ENCODE measurements around the gene CHRM4.

The CHRM4 gene

GRCh38 chr11:46348566-46349401, 42.8 kb downstream of the CHRM4 start:
- CTCF ChIA-PET, result interaction anchor here (0.7 to 21.1 kb wide), 13 partner anchors 9 to 180 kb away, joined by 3 to 452 read pairs (median 4); no protein-coding TSS in a partner anchor
- TF ChIP-seq CTCF (IDR thresholded peaks at IDR 0.05; ENCODE audit: control extremely low read depth, extremely low read depth, low read depth, missing control alignments), result no peak
- no peak for DNase-seq (ENCODE audit: extremely low spot score)
- POLR2A ChIA-PET, result no interaction called here

- ChIA-PET POLR2A (no interaction called here), CTCF (interaction anchor here (0.6 to 21.1 kb wide), 16 partner anchors 13 to 271 kb away, joined by 3 to 452 read pairs (median 4); no protein-coding TSS in a partner anchor)
- no peak for DNase-seq (ENCODE audit: extremely low spot score)
- TF ChIP-seq CTCF (IDR thresholded peaks at IDR 0.05; ENCODE audit: control extremely low read depth, extremely low read depth, low read depth, missing control alignments), result no peak
Observed at GRCh38 chr11:46347637-46348311, 43.8 kb downstream of the CHRM4 start.

- POLR2A ChIA-PET, result no interaction called here
Observed at GRCh38 chr11:46346886-46347636, 44.5 kb downstream of the CHRM4 start, which contains the start of gene DGKZ. Gene DGKZ (plus strand): TSS chr11:46347463. CDS start chr11:46347660, 197 bp downstream.

GRCh38 chr11:46345881-46346484, 45.6 kb downstream of the CHRM4 start:
- no peak for TF ChIP-seq CTCF (IDR thresholded peaks at IDR 0.05; ENCODE audit: control extremely low read depth, extremely low read depth, low read depth, missing control alignments)
- ChIA-PET CTCF (interaction anchor here (0.8 to 21.1 kb wide), 15 partner anchors 11 to 124 kb away, joined by 3 to 452 read pairs (median 4); no protein-coding TSS in a partner anchor), POLR2A (interaction anchor here (0.7 kb wide), 1 partner anchor 46 kb away, joined by 5 read pairs; no protein-coding TSS in a partner anchor)
- no peak for DNase-seq (ENCODE audit: extremely low spot score)

More at GRCh38 chr11:46346886-46347636, 44.5 kb downstream of the CHRM4 start, which contains the start of gene DGKZ:
- DNase-seq (ENCODE audit: extremely low spot score), result peak; percentile 94
- CTCF ChIA-PET, result interaction anchor here (0.6 to 21.1 kb wide), 15 partner anchors 12 to 272 kb away, joined by 3 to 452 read pairs (median 4); no protein-coding TSS in a partner anchor
- TF ChIP-seq CTCF (IDR thresholded peaks at IDR 0.05; ENCODE audit: control extremely low read depth, extremely low read depth, low read depth, missing control alignments), result peak; percentile 97

- TF ChIP-seq CTCF (IDR thresholded peaks at IDR 0.05; ENCODE audit: control extremely low read depth, extremely low read depth, low read depth, missing control alignments), result peak; percentile 18
- DNase-seq (ENCODE audit: extremely low spot score), result peak; percentile 70
- ChIA-PET POLR2A (interaction anchor here (0.7 kb wide), 1 partner anchor 47 kb away, joined by 5 read pairs; no protein-coding TSS in a partner anchor), CTCF (interaction anchor here (0.8 to 21.1 kb wide), 16 partner anchors 8 to 185 kb away, joined by 3 to 452 read pairs (median 4); no protein-coding TSS in a partner anchor)
Observed at GRCh38 chr11:46345131-46345597, 46.4 kb downstream of the CHRM4 start.
